BLaER1 treated with 17β-estradiol and CSF1 and Interleukin-3, amounts not matched to agents 10 nM and 100 nM (cell line): Measurements from ENCODE around the gene GAST.

Source experiments
- H3K27ac ChIP-seq, 11 experiments: shearing (Covaris generic); formaldehyde crosslinking; 2 replicates each; pipeline ENCODE4 v1.8.1; 2022
- H3K27me3 ChIP-seq, 11 experiments: shearing (Covaris generic); formaldehyde crosslinking; 2 replicates each; pipeline ENCODE4 v1.8.1; 2022
- H3K36me3 ChIP-seq, 11 experiments: shearing (Covaris generic); formaldehyde crosslinking; 2 replicates each; pipeline ENCODE4 v1.8.1; 2022
- H3K4me1 ChIP-seq, 10 experiments: shearing (Covaris generic); formaldehyde crosslinking; 2 replicates each; pipeline ENCODE4 v1.8.1; 2022
- H3K4me2 ChIP-seq, 11 experiments: shearing (Covaris generic); formaldehyde crosslinking; 2 replicates each; pipeline ENCODE4 v1.8.1; 2022
- H3K4me3 ChIP-seq, 10 experiments: shearing (Covaris generic); formaldehyde crosslinking; 2 replicates each; pipeline ENCODE4 v1.8.1; 2022
- H3K9ac ChIP-seq, 11 experiments: shearing (Covaris generic); formaldehyde crosslinking; 2 replicates each; pipeline ENCODE4 v1.8.1; 2022
- H3K9me3 ChIP-seq, 11 experiments: shearing (Covaris generic); formaldehyde crosslinking; replicated peaks in 1 of 11; 2 replicates each; pipeline ENCODE4 v1.8.1; 2022
- H4K20me1 ChIP-seq, 11 experiments: shearing (Covaris generic); formaldehyde crosslinking; 2 replicates each; pipeline ENCODE4 v1.8.1; 2022
- Cebpa-rat ChIP-seq, 11 experiments: shearing (Covaris generic); IDR thresholded peaks; 2 replicates each; pipeline ENCODE4 v1.8.1; 2022

GAST gene

GRCh38 chr17:41754066-41754465, 41.9 kb downstream of the GAST start:
- no peak overlapping the region for H3K27ac ChIP-seq
- no peaks in the 10 kb centered on the region for H3K9me3 ChIP-seq
- H3K36me3 ChIP-seq, result peaks cover 54 to 80% (median 71%) of the 10 kb centered on the region in 11 experiments
- H3K4me3 ChIP-seq, result no peak overlapping the region
- H3K4me1 ChIP-seq, result peaks cover 0 to 27% (median 7%) of the 10 kb centered on the region in 10 experiments; a peak in 8 of 20 replicates
- TF ChIP-seq Cebpa-rat (IDR thresholded peaks at IDR 0.05), result no peak
- no peak overlapping the region for H3K9ac ChIP-seq
- H4K20me1 ChIP-seq, result peaks cover 0 to 56% (median 44%) of the 10 kb centered on the region in 11 experiments; a peak in 18 of 22 replicates
- no peaks in the 10 kb centered on the region for H3K27me3 ChIP-seq
- no peak overlapping the region for H3K4me2 ChIP-seq

DNA sequence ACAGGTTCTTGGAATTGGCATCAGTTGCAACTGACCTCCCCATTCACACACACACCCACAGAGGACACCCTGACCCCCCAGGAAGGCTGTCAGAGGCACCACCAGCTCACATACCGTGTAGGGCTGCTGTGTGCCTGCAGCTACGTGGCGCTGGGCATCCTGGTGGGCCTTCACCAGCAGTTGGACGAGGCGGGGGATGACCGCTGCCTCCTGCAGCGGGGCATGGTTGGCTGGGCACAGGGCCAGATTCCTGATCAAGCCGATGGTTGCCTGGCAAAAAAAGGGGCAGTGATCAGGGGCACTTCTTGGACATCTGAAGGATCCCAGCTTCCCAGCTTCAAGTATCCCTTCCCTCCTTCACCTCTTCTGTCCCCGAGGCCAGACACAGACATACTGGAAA, 46.5 kb downstream of the GAST start:
- Histone ChIP-seq H3K9ac (no peak overlapping the region), H3K4me2 (no peak overlapping the region), H3K27me3 (no peaks in the 10 kb centered on the region), H3K36me3 (peaks cover 94 to 100% (median 99%) of the 10 kb centered on the region in 11 experiments), H3K4me3 (no peak overlapping the region), H3K27ac (no peak overlapping the region), H3K9me3 (no peaks in the 10 kb centered on the region), H3K4me1 (peaks cover 0 to 8% (median 0%) of the 10 kb centered on the region in 10 experiments; a peak in 3 of 20 replicates), H4K20me1 (peaks cover 0 to 77% (median 65%) of the 10 kb centered on the region in 11 experiments; a peak in 20 of 22 replicates)
- TF ChIP-seq Cebpa-rat (IDR thresholded peaks at IDR 0.05), result no peak

DNA sequence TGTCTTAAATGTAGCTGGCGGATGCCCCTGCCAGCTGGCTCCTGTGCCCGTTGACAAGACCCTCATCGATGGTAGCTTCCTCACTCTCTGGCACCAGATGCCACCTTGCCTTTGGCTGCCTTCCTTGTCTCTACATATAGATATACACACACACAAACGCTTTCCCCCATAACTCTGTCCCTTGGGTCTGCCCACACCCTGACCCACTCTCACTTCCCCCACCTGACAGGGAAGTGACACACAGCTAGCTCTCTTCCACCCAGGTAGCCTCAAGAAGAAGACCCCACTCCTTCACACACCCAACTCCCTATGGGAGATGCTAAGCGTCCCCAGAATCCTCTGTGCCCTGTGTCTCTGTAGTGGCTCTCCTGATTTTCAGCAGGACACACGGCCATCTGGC, 48.7 kb downstream of the GAST start:
- H4K20me1 ChIP-seq, result peaks cover 0 to 77% (median 58%) of the 10 kb centered on the region in 11 experiments; a peak in 19 of 22 replicates
- H3K9ac ChIP-seq, result no peak overlapping the region
- peaks cover 95 to 100% (median 100%) of the 10 kb centered on the region in 11 experiments for H3K36me3 ChIP-seq
- no peak overlapping the region for H3K4me2 ChIP-seq
- no peaks in the 10 kb centered on the region for H3K4me1 ChIP-seq
- H3K4me3 ChIP-seq, result no peak overlapping the region
- no peak overlapping the region for H3K27ac ChIP-seq
- H3K27me3 ChIP-seq, result no peaks in the 10 kb centered on the region
- no peak for TF ChIP-seq Cebpa-rat (IDR thresholded peaks at IDR 0.05)
- H3K9me3 ChIP-seq, result no peaks in the 10 kb centered on the region

GRCh38 chr17:41762391-41762790, 50.3 kb downstream of the GAST start:
- H3K4me2 ChIP-seq, result no peak overlapping the region
- no peak overlapping the region for H3K9ac ChIP-seq
- H3K9me3 ChIP-seq, result no peaks in the 10 kb centered on the region
- no peak overlapping the region for H3K4me3 ChIP-seq
- H4K20me1 ChIP-seq, result peaks cover 0 to 70% (median 49%) of the 10 kb centered on the region in 11 experiments; a peak in 19 of 22 replicates
- H3K27ac ChIP-seq, result no peak overlapping the region
- H3K4me1 ChIP-seq, result no peaks in the 10 kb centered on the region
- TF ChIP-seq Cebpa-rat (IDR thresholded peaks at IDR 0.05), result no peak
- no peaks in the 10 kb centered on the region for H3K27me3 ChIP-seq
- peaks cover 95 to 100% (median 100%) of the 10 kb centered on the region in 11 experiments for H3K36me3 ChIP-seq

DNA sequence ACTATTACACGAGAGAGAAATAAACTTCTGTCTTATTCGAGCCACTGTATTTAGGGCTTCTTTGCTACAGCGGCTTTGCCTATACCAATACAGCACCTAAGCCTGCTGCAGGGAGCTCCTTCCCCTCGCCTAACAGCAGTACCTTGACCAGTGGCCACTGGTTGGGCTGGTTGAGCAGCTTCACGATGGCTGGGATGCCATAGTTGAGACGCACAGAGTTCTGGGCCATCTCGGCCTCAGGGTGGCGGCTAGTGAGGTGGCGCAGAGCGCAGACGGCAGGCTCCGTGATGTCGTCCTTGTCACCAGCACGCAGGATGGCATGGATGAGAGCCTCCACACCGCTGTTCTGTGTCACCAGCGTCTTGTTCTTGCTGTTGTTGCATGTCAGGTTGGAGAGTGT, 50.7 kb downstream of the GAST start:
- TF ChIP-seq Cebpa-rat (IDR thresholded peaks at IDR 0.05), result no peak
- peak overlapping the region in 1 of 11 experiments; percentile 9; a peak in 1 of 22 replicates for H3K9ac ChIP-seq
- H4K20me1 ChIP-seq, result peaks cover 0 to 71% (median 47%) of the 10 kb centered on the region in 11 experiments; a peak in 19 of 22 replicates
- H3K27ac ChIP-seq, result no peak overlapping the region
- no peak overlapping the region for H3K4me2 ChIP-seq
- no peaks in the 10 kb centered on the region for H3K9me3 ChIP-seq
- H3K4me3 ChIP-seq, result no peak overlapping the region
- no peaks in the 10 kb centered on the region for H3K4me1 ChIP-seq
- H3K27me3 ChIP-seq, result no peaks in the 10 kb centered on the region
- peaks cover 95 to 100% (median 100%) of the 10 kb centered on the region in 11 experiments for H3K36me3 ChIP-seq

GRCh38 chr17:41763327-41763726, 51.2 kb downstream of the GAST start:
- no peak overlapping the region for H3K4me3 ChIP-seq
- H3K9ac ChIP-seq, result peak overlapping the region in 1 of 11 experiments; percentile 9; a peak in 1 of 22 replicates
- no peaks in the 10 kb centered on the region for H3K9me3 ChIP-seq
- H3K27me3 ChIP-seq, result no peaks in the 10 kb centered on the region
- H3K36me3 ChIP-seq, result peaks cover 95 to 100% (median 100%) of the 10 kb centered on the region in 11 experiments
- no peaks in the 10 kb centered on the region for H3K4me1 ChIP-seq
- H3K27ac ChIP-seq, result no peak overlapping the region
- no peak for TF ChIP-seq Cebpa-rat (IDR thresholded peaks at IDR 0.05)
- H3K4me2 ChIP-seq, result no peak overlapping the region
- H4K20me1 ChIP-seq, result peaks cover 0 to 72% (median 45%) of the 10 kb centered on the region in 11 experiments; a peak in 18 of 22 replicates
